GM10248 (cell line): ENCODE results near the gene NETO2.

Source experiments
- CTCF ChIA-PET: fragments of 300-600 bp; sonication (Branson Sonifier 250); formaldehyde crosslinking; extraction: SDS; loops from one replicate; lab custom pipeline; 2021; ENCODE audit warnings: antibody characterized with exemption; lab: Yijun Ruan, JAX
- POLR2A ChIA-PET: fragments of 350-650 bp; sonication (Branson Sonifier 250); formaldehyde crosslinking; extraction: SDS; loops from one replicate; lab custom pipeline; 2020; ENCODE audit warnings: antibody characterized with exemption; lab: Yijun Ruan, JAX
- DNase-seq: peaks from one replicate; pipeline ENCODE4 v3.0.0; 2012; ENCODE audit errors: extremely low spot score
- TF ChIP-seq, protein P1 (sequence below): IDR thresholded peaks from 2 replicates; pipeline ENCODE4 v1.5.1; 2012; ENCODE audit warnings: mild to moderate bottlenecking, low read depth; ENCODE audit errors: extremely low read depth, missing control alignments, control extremely low read depth

NETO2 gene

DNA sequence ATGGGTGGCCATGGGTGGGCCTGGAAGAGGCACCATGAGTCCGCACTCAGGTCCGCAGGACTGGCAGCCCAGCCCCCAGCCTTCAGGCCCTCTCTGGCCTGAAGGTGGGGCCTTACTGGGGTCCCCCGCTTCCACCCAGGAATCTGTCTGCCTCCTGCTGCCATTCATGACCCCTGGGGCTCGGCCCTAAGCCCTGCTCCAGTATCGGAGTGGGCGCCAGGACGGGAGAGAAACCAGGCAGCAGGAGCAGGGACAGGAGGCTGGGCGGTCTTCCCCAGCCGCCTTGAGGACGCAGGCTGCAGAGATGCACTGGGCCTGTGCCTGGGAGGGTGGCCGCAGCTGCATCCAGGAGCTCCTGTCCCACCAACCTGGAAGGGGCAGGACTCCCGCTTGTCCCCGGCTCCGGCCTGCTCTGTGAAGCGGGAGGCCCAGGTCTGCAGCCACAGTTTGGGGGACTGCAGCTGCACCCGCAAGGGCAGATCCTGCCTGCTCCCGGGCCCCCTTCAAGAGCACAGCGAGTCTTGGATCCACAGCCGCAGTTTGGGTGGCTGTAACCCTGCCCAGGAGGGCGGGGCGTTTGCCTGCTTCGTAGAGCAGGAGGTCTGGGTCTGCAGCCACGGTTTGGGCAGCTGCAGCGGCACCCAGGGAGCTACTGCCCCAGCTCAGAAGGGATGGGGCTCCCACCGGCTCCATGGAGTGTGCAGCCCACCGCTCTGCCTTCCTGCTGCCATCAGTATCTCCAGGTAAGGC is 88.4 kb downstream of the NETO2 start:
- no peak for DNase-seq
- ChIA-PET CTCF (interaction anchor here (1.4 to 1.6 kb wide), 4 partner anchors 9 to 76 kb away, joined by 3 to 6 read pairs (median 3); no protein-coding TSS in a partner anchor), POLR2A (no interaction called here)
- TF ChIP-seq, protein P1, sequence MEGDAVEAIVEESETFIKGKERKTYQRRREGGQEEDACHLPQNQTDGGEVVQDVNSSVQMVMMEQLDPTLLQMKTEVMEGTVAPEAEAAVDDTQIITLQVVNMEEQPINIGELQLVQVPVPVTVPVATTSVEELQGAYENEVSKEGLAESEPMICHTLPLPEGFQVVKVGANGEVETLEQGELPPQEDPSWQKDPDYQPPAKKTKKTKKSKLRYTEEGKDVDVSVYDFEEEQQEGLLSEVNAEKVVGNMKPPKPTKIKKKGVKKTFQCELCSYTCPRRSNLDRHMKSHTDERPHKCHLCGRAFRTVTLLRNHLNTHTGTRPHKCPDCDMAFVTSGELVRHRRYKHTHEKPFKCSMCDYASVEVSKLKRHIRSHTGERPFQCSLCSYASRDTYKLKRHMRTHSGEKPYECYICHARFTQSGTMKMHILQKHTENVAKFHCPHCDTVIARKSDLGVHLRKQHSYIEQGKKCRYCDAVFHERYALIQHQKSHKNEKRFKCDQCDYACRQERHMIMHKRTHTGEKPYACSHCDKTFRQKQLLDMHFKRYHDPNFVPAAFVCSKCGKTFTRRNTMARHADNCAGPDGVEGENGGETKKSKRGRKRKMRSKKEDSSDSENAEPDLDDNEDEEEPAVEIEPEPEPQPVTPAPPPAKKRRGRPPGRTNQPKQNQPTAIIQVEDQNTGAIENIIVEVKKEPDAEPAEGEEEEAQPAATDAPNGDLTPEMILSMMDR: no peak

DNA sequence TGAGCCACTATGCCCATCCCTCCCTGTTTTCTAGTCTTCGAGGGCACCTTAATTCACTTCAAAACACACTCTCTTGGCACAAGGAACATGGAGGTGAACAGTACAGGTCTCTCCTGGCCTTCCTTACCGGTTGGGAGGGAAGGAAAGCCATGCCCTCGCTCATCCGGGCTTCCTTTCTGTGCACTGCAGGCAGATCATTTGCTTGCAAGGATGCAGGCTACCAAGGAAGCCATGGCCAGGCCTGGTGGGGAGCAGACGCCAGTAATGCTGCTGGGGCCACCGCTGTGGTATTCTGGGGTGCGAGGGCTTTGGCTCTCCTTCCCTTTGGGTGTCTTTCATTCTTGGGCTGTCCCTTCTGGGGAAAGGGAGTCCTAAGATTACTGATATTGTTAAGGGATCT is 89.4 kb downstream of the NETO2 start:
- CTCF ChIA-PET: interaction anchor here (1.4 to 1.6 kb wide), 2 partner anchors 14 to 77 kb away, joined by 3 read pairs; no protein-coding TSS in a partner anchor

DNA sequence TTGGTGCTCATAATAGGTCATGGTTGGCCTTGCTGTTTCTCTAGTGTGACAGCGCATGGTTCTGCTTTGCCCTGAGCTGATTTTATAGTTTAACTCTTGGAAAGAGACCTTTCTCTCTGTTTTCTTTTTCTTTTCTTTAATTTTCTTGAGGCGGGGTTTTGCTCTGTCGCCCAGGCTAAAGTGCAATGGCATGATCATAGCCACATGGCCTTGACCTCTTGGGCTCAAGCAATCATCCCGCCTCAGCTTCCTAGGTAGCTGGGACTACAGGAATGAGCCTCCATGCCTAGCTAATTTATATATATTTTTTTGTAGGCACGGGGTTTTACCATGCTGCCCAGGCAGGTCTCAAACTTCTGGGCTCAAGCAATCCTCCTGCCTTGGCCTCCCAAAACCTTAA is 89.8 kb downstream of the NETO2 start:
- POLR2A ChIA-PET: no interaction called here
- CTCF ChIA-PET: interaction anchor here (0.6 to 1.4 kb wide), 2 partner anchors 77 to 207 kb away, joined by 3 read pairs; no protein-coding TSS in a partner anchor
- TF ChIP-seq, protein P1: no peak
- DNase-seq: no peak

More for the DNA sequence above, 89.4 kb downstream of the NETO2 start:
- TF ChIP-seq, protein P1: no peak
- DNase-seq: no peak
- POLR2A ChIA-PET: no interaction called here

DNA sequence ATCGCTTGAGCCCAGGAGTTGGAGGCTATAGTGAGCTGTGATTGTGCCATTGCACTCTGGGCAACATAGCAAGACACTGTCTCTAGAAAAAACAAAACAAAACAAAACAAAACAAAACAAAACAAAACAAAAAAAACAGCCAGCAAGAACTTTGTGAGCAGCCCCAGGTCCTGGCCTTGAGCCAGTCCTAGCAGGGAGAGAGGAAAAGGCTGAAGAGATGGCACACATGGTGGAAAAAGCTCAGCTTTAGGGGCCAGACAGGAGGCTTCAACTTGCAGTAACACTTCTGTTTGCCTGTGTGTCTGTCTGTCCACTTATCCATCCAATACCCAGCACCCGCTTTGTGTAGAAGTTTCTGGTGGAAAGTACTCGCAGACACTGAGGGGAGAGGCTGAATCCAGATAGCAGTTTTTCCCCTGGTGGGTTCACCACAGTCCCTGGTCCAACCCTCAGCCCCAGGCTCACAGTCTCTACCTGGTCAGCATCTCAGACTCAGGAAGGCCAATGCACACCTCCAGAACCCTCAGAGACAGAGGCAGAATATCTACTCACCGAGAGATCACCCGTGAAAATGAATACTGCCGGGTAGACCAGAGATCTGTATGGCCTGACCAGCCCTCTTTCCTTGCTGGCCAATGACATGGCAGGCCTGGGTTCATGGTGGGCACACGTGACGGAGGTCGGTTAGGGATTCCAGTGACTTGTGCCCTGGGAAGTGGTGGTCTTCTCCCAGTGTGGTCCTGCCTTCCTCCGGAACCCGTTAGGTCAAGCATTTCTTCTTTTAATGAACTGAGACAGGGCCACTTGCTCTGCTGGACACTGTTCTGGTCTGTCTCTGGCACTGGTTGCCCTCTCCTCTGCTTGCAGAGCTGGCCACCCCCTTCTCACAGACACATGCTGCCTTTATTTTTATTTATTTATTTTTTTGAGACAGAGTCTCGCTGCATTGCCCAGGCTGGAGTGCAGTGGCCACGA is 90.8 kb downstream of the NETO2 start:
- POLR2A ChIA-PET: no interaction called here
- CTCF ChIA-PET: interaction anchor here (0.6 kb wide), 1 partner anchor 207 kb away, joined by 3 read pairs; no protein-coding TSS in a partner anchor

DNA sequence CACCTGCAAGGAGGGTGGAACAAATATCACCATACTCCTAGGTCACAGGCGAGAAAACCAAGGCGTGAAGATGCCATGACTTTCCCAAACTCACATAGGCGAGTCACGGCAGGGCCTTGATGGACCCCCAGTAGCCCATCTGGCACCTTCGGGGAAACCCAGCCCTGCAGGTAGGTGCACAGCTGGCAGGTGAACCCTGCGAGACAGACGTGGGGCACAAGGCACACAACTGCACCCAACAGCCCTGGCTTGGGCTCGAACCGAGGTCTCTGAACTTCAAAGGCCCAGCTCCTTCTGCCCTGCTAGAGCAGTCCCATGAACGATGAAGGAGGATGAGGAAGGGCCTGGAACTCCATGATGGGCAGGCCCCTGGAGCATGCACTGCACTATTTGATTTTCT is 92.7 kb downstream of the NETO2 start:
- no peak for DNase-seq
- ChIA-PET CTCF (interaction anchor here (1.3 to 1.4 kb wide), 3 partner anchors 13 to 90 kb away, joined by 3 to 5 read pairs (median 4); partner anchors contain the start of gene DNAJA2), POLR2A (no interaction called here)

More for the DNA sequence above, 90.8 kb downstream of the NETO2 start:
- TF ChIP-seq, protein P1: no peak
- no peak for DNase-seq

More for the DNA sequence above, 92.7 kb downstream of the NETO2 start:
- TF ChIP-seq, protein P1: no peak
